ENCODE data around the gene OR2V1.
A peak's percentile ranks its signal among the peaks of the same experiment; 100 is the strongest.
"Not testable (repeated sequence)": the region's sequence is repeated elsewhere in the genome, so short reads cannot be mapped to it uniquely, and the experiment has no call there.

Gene OR2V1

GRCh38 chr5:181159286-181160151, 28.6 kb upstream of the OR2V1 start:
- DNase-seq = peak; percentile 86

GRCh38 chr5:181158869-181159268, 27.9 kb upstream of the OR2V1 start:
- no peak for DNase-seq

GRCh38 chr5:181156758-181157157, 25.8 kb upstream of the OR2V1 start:
- DNase-seq = no peak

GRCh38 chr5:181153814-181154213, 22.8 kb upstream of the OR2V1 start:
- no peak for DNase-seq

GRCh38 chr5:181152406-181152805, 21.4 kb upstream of the OR2V1 start:
- DNase-seq = no peak

- DNase-seq = no peak
Measured at GRCh38 chr5:181151146-181151545, 20.2 kb upstream of the OR2V1 start.

GRCh38 chr5:181149806-181150733, 19.1 kb upstream of the OR2V1 start:
- no peak for DNase-seq

GRCh38 chr5:181149355-181149754, 18.4 kb upstream of the OR2V1 start:
- no peak for DNase-seq

GRCh38 chr5:181146927-181147636, 16.1 kb upstream of the OR2V1 start, which contains the start of gene OR2V2:
Gene OR2V2 (plus strand): TSS chr5:181147586. CDS start chr5:181154943, 7,357 bp downstream.
- DNase-seq = not testable (repeated sequence)

- no peak for DNase-seq
Measured at GRCh38 chr5:181145133-181145532, 14.2 kb upstream of the OR2V1 start.

GRCh38 chr5:181142054-181142453, 11.1 kb upstream of the OR2V1 start:
- DNase-seq = no peak

- no peak for DNase-seq
Measured at GRCh38 chr5:181140766-181141165, 9.8 kb upstream of the OR2V1 start.

GRCh38 chr5:181138258-181138657, 7.3 kb upstream of the OR2V1 start:
- DNase-seq = no peak

GRCh38 chr5:181136361-181136955, 5.5 kb upstream of the OR2V1 start:
- no peak for DNase-seq

- no peak for DNase-seq
Measured at GRCh38 chr5:181134259-181134658, 3.3 kb upstream of the OR2V1 start.

- DNase-seq = peak; percentile 55
Measured at GRCh38 chr5:181133610-181134231, 2.8 kb upstream of the OR2V1 start.

- DNase-seq = no peak
Measured at GRCh38 chr5:181133083-181133482, 2.1 kb upstream of the OR2V1 start.

GRCh38 chr5:181131514-181131913, 545 bp upstream of the OR2V1 start:
- no peak for DNase-seq

GRCh38 chr5:181130081-181130480, 888 bp downstream of the OR2V1 start:
- DNase-seq = not testable (repeated sequence)

GRCh38 chr5:181129601-181130000, 1.4 kb downstream of the OR2V1 start:
- DNase-seq = no peak

GRCh38 chr5:181127907-181128626, 2.9 kb downstream of the OR2V1 start:
- DNase-seq = no peak
